Natural killer cell (primary cell): Measurements from ENCODE around the gene RALGPS1. TPM values are rescaled to one million over a fixed set of nuclear protein-coding genes. Genes with fewer than 3 reads are reported as not detected.

Experiments used
- ATAC-seq, 3 donors: fragments of 150-1000 bp in 2 of 3; fragments of 200-7000 bp in 1 of 3; cut with Tn5 transposase; 1 replicate in 1 of 3; 2 replicates in 2 of 3; pipeline ENCODE4 v1.10.0; 2021; ENCODE audit warnings: mild to moderate bottlenecking in 2 of 3, moderate library complexity in 2 of 3
- DNase-seq, 2 donors: peaks; one replicate each; pipeline versions ENCODE4 v3.0.0 to v3.0.0-alpha.2; 2013 to 2021; ENCODE audit warnings: mixed read lengths in 1 of 2
- H3K27ac ChIP-seq: one replicate; pipeline ENCODE4 v1.5.1; 2013; ENCODE audit warnings: mild to moderate bottlenecking, low read length
- H3K27me3 ChIP-seq: one replicate; pipeline ENCODE4 v1.6.1; 2013; ENCODE audit warnings: low read length; ENCODE audit not compliant: control insufficient read depth, insufficient read depth
- H3K36me3 ChIP-seq: one replicate; pipeline ENCODE4 v1.6.1; 2013; ENCODE audit warnings: low read length; ENCODE audit not compliant: control insufficient read depth, insufficient read depth
- H3K4me1 ChIP-seq: one replicate; pipeline ENCODE4 v1.6.1; 2013; ENCODE audit warnings: low read length; ENCODE audit not compliant: control insufficient read depth, insufficient read depth
- H3K4me3 ChIP-seq: one replicate; pipeline ENCODE4 v1.5.1; 2013; ENCODE audit warnings: low read length
- H3K9me3 ChIP-seq: one replicate; pipeline ENCODE4 v1.6.1; 2013; ENCODE audit warnings: low read length; ENCODE audit not compliant: control insufficient read depth, insufficient read depth
- H3K27ac Mint-ChIP-seq, 2 donors: one replicate each; pipeline ENCODE4 v1.8.0; 2022; ENCODE audit warnings: mild to moderate bottlenecking in 2 of 2, mixed read lengths in 2 of 2, moderate library complexity in 1 of 2
- H3K27me3 Mint-ChIP-seq, 2 donors: one replicate each; pipeline ENCODE4 v1.8.0; 2022; ENCODE audit warnings: low read depth in 2 of 2, mixed read lengths in 2 of 2
- H3K36me3 Mint-ChIP-seq: one replicate; pipeline ENCODE4 v1.8.0; 2022; ENCODE audit warnings: mixed read lengths
- H3K4me1 Mint-ChIP-seq, 2 donors: one replicate each; pipeline ENCODE4 v1.8.0; 2022; ENCODE audit warnings: mixed read lengths in 2 of 2
- H3K4me3 Mint-ChIP-seq: one replicate; pipeline ENCODE4 v1.8.0; 2022; ENCODE audit warnings: mild to moderate bottlenecking, moderate library complexity, mixed read lengths
- H3K9me3 Mint-ChIP-seq, 2 donors: one replicate each; pipeline ENCODE4 v1.8.0; 2022; ENCODE audit warnings: mixed read lengths in 2 of 2
- WGBS: methylation state at CpG from one replicate; pipeline ENCODE4 v1.1.7; 2013; ENCODE audit warnings: missing lambda C conversion rate; ENCODE audit not compliant: insufficient coverage; 5-methylcytosine and 5-hydroxymethylcytosine counted together
- intact Hi-C: fragments of 100-400 bp; cut with micrococcal nuclease; formaldehyde crosslinking; loops from one replicate; pipeline ENCODE4 v1.14.2; 2022
- total RNA-seq, 4 donors: library from RNA; stranded (reverse); fragments of 120-200 nt in 1 of 4; gene quantifications; one replicate each; pipeline versions ENCODE4 v1.2.3 to v1.2.4, GENCODE V29; 2013 to 2022
- TF ChIP-seq, protein P1 (sequence below): fragments of 200-600 bp; IDR thresholded peaks from one replicate; pipeline ENCODE4 v1.8.0; 2022; ENCODE audit warnings: antibody characterized with exemption

RALGPS1 gene
- total RNA-seq, 3 donors from 2014 or later (not counting 1 experiment from before 2014, with no cell fraction given): 11.9 to 21.2 (median 13.2) TPM

DNA sequence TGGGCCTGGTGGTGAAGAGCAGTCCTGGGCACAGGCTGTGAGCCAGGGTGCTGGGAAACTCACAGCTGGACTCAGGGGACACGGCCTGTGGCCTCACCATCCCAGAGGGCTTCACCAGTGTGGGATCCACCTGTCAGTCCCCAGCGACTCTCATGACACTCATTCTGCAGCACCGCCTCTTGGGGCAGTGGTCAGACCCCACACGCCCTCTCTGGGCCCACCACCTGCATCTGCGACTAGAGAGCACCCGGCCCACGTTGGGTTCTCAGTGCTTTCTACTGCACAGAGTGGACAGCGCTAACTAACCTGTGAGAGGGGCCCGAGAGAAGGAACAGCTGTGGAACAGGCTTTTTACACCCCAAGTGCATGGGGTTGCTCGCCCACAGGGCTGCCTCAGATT, 304.2 kb downstream of the RALGPS1 start:
- Histone ChIP-seq H3K27ac (no peak overlapping the region), H3K27me3 (no peaks in the 10 kb centered on the region), H3K4me3 (no peak overlapping the region), H3K4me1 (peaks cover 1% of the 10 kb centered on the region), H3K36me3 (no peaks in the 10 kb centered on the region), H3K9me3 (no peaks in the 10 kb centered on the region)
- Mint-ChIP-seq H3K9me3 (no peaks in the 10 kb centered on the region), H3K4me1 (peaks cover 0 to 9% of the 10 kb centered on the region in 2 donors), H3K36me3 (no peaks in the 10 kb centered on the region), H3K27me3 (no peaks in the 10 kb centered on the region), H3K4me3 (no peak overlapping the region), H3K27ac (no peak overlapping the region)
- ATAC-seq (no peak), DNase-seq (no peak)
- intact Hi-C loops: no loop called here
- TF ChIP-seq, protein P1, sequence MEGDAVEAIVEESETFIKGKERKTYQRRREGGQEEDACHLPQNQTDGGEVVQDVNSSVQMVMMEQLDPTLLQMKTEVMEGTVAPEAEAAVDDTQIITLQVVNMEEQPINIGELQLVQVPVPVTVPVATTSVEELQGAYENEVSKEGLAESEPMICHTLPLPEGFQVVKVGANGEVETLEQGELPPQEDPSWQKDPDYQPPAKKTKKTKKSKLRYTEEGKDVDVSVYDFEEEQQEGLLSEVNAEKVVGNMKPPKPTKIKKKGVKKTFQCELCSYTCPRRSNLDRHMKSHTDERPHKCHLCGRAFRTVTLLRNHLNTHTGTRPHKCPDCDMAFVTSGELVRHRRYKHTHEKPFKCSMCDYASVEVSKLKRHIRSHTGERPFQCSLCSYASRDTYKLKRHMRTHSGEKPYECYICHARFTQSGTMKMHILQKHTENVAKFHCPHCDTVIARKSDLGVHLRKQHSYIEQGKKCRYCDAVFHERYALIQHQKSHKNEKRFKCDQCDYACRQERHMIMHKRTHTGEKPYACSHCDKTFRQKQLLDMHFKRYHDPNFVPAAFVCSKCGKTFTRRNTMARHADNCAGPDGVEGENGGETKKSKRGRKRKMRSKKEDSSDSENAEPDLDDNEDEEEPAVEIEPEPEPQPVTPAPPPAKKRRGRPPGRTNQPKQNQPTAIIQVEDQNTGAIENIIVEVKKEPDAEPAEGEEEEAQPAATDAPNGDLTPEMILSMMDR: no peak
- WGBS: 89% methylated on average over 10 of the region's 10 CpGs

DNA sequence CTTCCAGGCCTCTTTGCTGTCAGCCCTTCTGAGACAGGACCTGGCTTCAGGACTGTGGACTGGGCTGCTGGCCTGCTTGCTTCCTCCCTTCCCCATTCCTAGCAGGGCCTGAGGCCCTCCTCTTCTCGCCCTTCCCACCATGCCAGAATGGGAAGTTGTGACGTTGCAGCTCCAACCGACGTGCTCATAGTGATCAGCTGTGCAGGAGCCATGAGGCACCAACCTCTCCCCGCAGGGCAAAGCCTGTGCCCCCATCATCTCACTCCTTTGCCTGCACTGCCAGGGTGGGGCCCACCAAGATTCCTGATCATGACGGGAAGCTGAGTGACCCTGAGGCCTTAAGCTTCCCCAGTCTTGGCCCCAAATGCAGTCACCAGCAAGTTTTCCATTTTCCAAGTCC, 304.9 kb downstream of the RALGPS1 start:
- H3K27me3 ChIP-seq: no peaks in the 10 kb centered on the region
- intact Hi-C loops: no loop called here
- no peaks in the 10 kb centered on the region for H3K9me3 ChIP-seq
- WGBS: 84% methylated on average over 6 of the region's 6 CpGs
- TF ChIP-seq, protein P1: no peak
- peaks cover 0 to 2% of the 10 kb centered on the region in 2 donors for H3K27me3 Mint-ChIP-seq
- no peak overlapping the region for H3K27ac ChIP-seq
- DNase-seq (no peak), ATAC-seq (no peak)
- H3K9me3 Mint-ChIP-seq: no peaks in the 10 kb centered on the region
- no peak overlapping the region for H3K27ac Mint-ChIP-seq
- H3K4me1 ChIP-seq: peaks cover 8% of the 10 kb centered on the region
- H3K4me3 Mint-ChIP-seq: no peak overlapping the region
- H3K36me3 ChIP-seq: no peaks in the 10 kb centered on the region
- no peak overlapping the region for H3K4me3 ChIP-seq
- no peaks in the 10 kb centered on the region for H3K36me3 Mint-ChIP-seq
- H3K4me1 Mint-ChIP-seq: peaks cover 3 to 16% of the 10 kb centered on the region in 2 donors

DNA sequence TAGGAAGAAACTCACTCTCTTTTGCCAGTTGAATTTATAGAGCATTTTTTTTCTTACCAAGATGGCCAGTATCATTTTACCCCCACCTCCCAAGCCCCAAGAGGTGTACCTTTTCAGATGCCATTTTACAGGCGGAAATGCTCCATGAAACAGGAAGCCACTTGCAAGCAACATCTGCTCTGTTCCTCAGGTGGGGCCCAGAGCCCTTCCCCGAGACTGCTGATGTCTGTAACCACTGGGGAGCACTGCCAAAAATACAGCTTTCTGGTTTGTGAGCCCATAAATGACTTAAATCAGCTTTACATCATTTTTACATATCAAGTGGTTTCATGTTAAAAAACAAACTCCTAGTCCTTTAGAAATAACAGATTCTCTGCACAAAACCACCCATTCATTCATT, 307.1 kb downstream of the RALGPS1 start:
- peak overlapping the region in 1 of 2 donors; percentile 63 for H3K27ac Mint-ChIP-seq

More for the DNA sequence above, 307.1 kb downstream of the RALGPS1 start:
- no peak for ATAC-seq
- no peaks in the 10 kb centered on the region for H3K9me3 Mint-ChIP-seq
- WGBS: 8% methylated on average over 2 of the region's 2 CpGs
- TF ChIP-seq, protein P1: no peak
- peaks cover 0 to 6% of the 10 kb centered on the region in 2 donors for H3K27me3 Mint-ChIP-seq
- Histone ChIP-seq H3K36me3 (no peaks in the 10 kb centered on the region), H3K4me3 (no peak overlapping the region), H3K9me3 (no peaks in the 10 kb centered on the region), H3K27me3 (peaks cover 2% of the 10 kb centered on the region), H3K27ac (no peak overlapping the region), H3K4me1 (peaks cover 20% of the 10 kb centered on the region)
- H3K36me3 Mint-ChIP-seq: no peaks in the 10 kb centered on the region
- peak in 1 of 2 donors; percentile 42 for DNase-seq
- intact Hi-C loops: loop anchor here (10.0 kb wide), 2 partner anchors 173 to 693 kb away; partner anchors contain the start of genes SLC2A8 and ST6GALNAC4
- peaks cover 14 to 30% of the 10 kb centered on the region in 2 donors for H3K4me1 Mint-ChIP-seq
- no peak overlapping the region for H3K4me3 Mint-ChIP-seq
